Natural killer cell (primary cell): ENCODE results near the gene RFX3. TPM values are rescaled to one million over a fixed set of nuclear protein-coding genes. Genes with fewer than 3 reads are reported as not detected.

Experiments
- ATAC-seq, 3 donors: fragments of 150-1000 bp in 2 of 3; fragments of 200-7000 bp in 1 of 3; cut with Tn5 transposase; 1 replicate in 1 of 3; 2 replicates in 2 of 3; pipeline ENCODE4 v1.10.0; 2021; ENCODE audit warnings: mild to moderate bottlenecking in 2 of 3, moderate library complexity in 2 of 3
- DNase-seq, 2 donors: peaks; one replicate each; pipeline versions ENCODE4 v3.0.0 to v3.0.0-alpha.2; 2013 to 2021; ENCODE audit warnings: mixed read lengths in 1 of 2
- H3K27ac ChIP-seq: one replicate; pipeline ENCODE4 v1.5.1; 2013; ENCODE audit warnings: mild to moderate bottlenecking, low read length
- H3K27me3 ChIP-seq: one replicate; pipeline ENCODE4 v1.6.1; 2013; ENCODE audit warnings: low read length; ENCODE audit not compliant: control insufficient read depth, insufficient read depth
- H3K36me3 ChIP-seq: one replicate; pipeline ENCODE4 v1.6.1; 2013; ENCODE audit warnings: low read length; ENCODE audit not compliant: control insufficient read depth, insufficient read depth
- H3K4me1 ChIP-seq: one replicate; pipeline ENCODE4 v1.6.1; 2013; ENCODE audit warnings: low read length; ENCODE audit not compliant: control insufficient read depth, insufficient read depth
- H3K4me3 ChIP-seq: one replicate; pipeline ENCODE4 v1.5.1; 2013; ENCODE audit warnings: low read length
- H3K9me3 ChIP-seq: one replicate; pipeline ENCODE4 v1.6.1; 2013; ENCODE audit warnings: low read length; ENCODE audit not compliant: control insufficient read depth, insufficient read depth
- H3K27ac Mint-ChIP-seq, 2 donors: one replicate each; pipeline ENCODE4 v1.8.0; 2022; ENCODE audit warnings: mild to moderate bottlenecking in 2 of 2, mixed read lengths in 2 of 2, moderate library complexity in 1 of 2
- H3K27me3 Mint-ChIP-seq, 2 donors: one replicate each; pipeline ENCODE4 v1.8.0; 2022; ENCODE audit warnings: low read depth in 2 of 2, mixed read lengths in 2 of 2
- H3K36me3 Mint-ChIP-seq: one replicate; pipeline ENCODE4 v1.8.0; 2022; ENCODE audit warnings: mixed read lengths
- H3K4me1 Mint-ChIP-seq, 2 donors: one replicate each; pipeline ENCODE4 v1.8.0; 2022; ENCODE audit warnings: mixed read lengths in 2 of 2
- H3K4me3 Mint-ChIP-seq: one replicate; pipeline ENCODE4 v1.8.0; 2022; ENCODE audit warnings: mild to moderate bottlenecking, moderate library complexity, mixed read lengths
- H3K9me3 Mint-ChIP-seq, 2 donors: one replicate each; pipeline ENCODE4 v1.8.0; 2022; ENCODE audit warnings: mixed read lengths in 2 of 2
- WGBS: methylation state at CpG from one replicate; pipeline ENCODE4 v1.1.7; 2013; ENCODE audit warnings: missing lambda C conversion rate; ENCODE audit not compliant: insufficient coverage; 5-methylcytosine and 5-hydroxymethylcytosine counted together
- intact Hi-C: fragments of 100-400 bp; cut with micrococcal nuclease; formaldehyde crosslinking; loops from one replicate; pipeline ENCODE4 v1.14.2; 2022
- total RNA-seq, 4 donors: library from RNA; stranded (reverse); fragments of 120-200 nt in 1 of 4; gene quantifications; one replicate each; pipeline versions ENCODE4 v1.2.3 to v1.2.4, GENCODE V29; 2013 to 2022
- TF ChIP-seq, protein P1 (sequence below): fragments of 200-600 bp; IDR thresholded peaks from one replicate; pipeline ENCODE4 v1.8.0; 2022; ENCODE audit warnings: antibody characterized with exemption

Gene RFX3
- total RNA-seq, 3 donors from 2014 or later (not counting 1 experiment from before 2014, with no cell fraction given), result 24.0 to 30.6 (median 30.0) TPM

GRCh38 chr9:3541206-3541605 is 15.4 kb upstream of the RFX3 start:
- Histone ChIP-seq H3K4me1 (no peaks in the 10 kb centered on the region), H3K4me3 (no peak overlapping the region), H3K27ac (no peak overlapping the region), H3K27me3 (no peaks in the 10 kb centered on the region), H3K9me3 (no peaks in the 10 kb centered on the region), H3K36me3 (no peaks in the 10 kb centered on the region)
- no peaks in the 10 kb centered on the region for H3K9me3 Mint-ChIP-seq
- no peaks in the 10 kb centered on the region for H3K27me3 Mint-ChIP-seq
- no peak for DNase-seq
- peaks cover 30 to 32% of the 10 kb centered on the region in 2 donors for H3K4me1 Mint-ChIP-seq
- WGBS, result 100% methylated on average over 1 of the region's 1 CpG
- ATAC-seq, result no peak
- TF ChIP-seq, protein P1, sequence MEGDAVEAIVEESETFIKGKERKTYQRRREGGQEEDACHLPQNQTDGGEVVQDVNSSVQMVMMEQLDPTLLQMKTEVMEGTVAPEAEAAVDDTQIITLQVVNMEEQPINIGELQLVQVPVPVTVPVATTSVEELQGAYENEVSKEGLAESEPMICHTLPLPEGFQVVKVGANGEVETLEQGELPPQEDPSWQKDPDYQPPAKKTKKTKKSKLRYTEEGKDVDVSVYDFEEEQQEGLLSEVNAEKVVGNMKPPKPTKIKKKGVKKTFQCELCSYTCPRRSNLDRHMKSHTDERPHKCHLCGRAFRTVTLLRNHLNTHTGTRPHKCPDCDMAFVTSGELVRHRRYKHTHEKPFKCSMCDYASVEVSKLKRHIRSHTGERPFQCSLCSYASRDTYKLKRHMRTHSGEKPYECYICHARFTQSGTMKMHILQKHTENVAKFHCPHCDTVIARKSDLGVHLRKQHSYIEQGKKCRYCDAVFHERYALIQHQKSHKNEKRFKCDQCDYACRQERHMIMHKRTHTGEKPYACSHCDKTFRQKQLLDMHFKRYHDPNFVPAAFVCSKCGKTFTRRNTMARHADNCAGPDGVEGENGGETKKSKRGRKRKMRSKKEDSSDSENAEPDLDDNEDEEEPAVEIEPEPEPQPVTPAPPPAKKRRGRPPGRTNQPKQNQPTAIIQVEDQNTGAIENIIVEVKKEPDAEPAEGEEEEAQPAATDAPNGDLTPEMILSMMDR, result no peak
- H3K36me3 Mint-ChIP-seq, result no peaks in the 10 kb centered on the region
- intact Hi-C loops, result no loop called here
- H3K27ac Mint-ChIP-seq, result peak overlapping the region in 1 of 2 donors; percentile 31
- H3K4me3 Mint-ChIP-seq, result no peak overlapping the region

- H3K27ac Mint-ChIP-seq, result peak overlapping the region in 1 of 2 donors; percentile 36
- Histone ChIP-seq H3K9me3 (no peaks in the 10 kb centered on the region), H3K4me1 (no peaks in the 10 kb centered on the region), H3K4me3 (no peak overlapping the region), H3K27me3 (no peaks in the 10 kb centered on the region), H3K27ac (no peak overlapping the region), H3K36me3 (no peaks in the 10 kb centered on the region)
- H3K9me3 Mint-ChIP-seq, result no peaks in the 10 kb centered on the region
- TF ChIP-seq, protein P1, result no peak
- intact Hi-C loops, result no loop called here
- no peak for DNase-seq
- no peaks in the 10 kb centered on the region for H3K36me3 Mint-ChIP-seq
- no peak overlapping the region for H3K4me3 Mint-ChIP-seq
- no peaks in the 10 kb centered on the region for H3K27me3 Mint-ChIP-seq
- WGBS, result 98% methylated on average over 4 of the region's 6 CpGs
- ATAC-seq, result no peak
- peaks cover 15 to 18% of the 10 kb centered on the region in 2 donors for H3K4me1 Mint-ChIP-seq
These were observed 9.0 kb upstream of the RFX3 start for GRCh38 chr9:3534614-3535404.

DNA sequence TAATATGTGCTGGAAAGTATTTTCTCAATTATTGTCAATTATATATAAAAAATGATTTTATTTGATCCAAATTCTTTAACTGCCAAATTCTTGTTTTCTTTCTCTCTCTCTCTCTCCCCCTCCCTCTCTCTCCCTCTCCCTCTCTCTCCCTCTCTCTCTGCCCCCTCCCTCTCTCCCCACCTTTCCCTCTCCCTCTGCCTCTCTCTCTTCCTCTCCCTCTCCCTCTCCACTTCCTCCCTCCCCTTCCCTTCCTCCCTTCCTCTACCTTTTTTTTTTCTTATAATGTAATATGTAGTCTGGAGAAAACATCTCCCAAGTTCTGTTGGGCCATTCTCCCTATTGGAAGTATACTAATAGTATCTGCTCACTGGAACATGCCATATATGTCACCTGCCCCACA is 6.4 kb upstream of the RFX3 start:
- DNase-seq (no peak), ATAC-seq (no peak)
- Histone ChIP-seq H3K4me3 (no peak overlapping the region), H3K27me3 (no peaks in the 10 kb centered on the region), H3K4me1 (peaks cover 11% of the 10 kb centered on the region), H3K27ac (no peak overlapping the region), H3K36me3 (no peaks in the 10 kb centered on the region), H3K9me3 (no peaks in the 10 kb centered on the region)
- Mint-ChIP-seq H3K27ac (no peak overlapping the region), H3K27me3 (no peaks in the 10 kb centered on the region), H3K9me3 (no peaks in the 10 kb centered on the region), H3K4me3 (no peak overlapping the region), H3K4me1 (peaks cover 33 to 41% of the 10 kb centered on the region in 2 donors), H3K36me3 (no peaks in the 10 kb centered on the region)
- intact Hi-C loops, result no loop called here
- TF ChIP-seq, protein P1, result no peak
